GM21528 (cell line): ENCODE measurements around the gene ADRA2B.

ENCODE experiments used
- ATAC-seq: cut with Tn5 transposase; IDR thresholded peaks from one replicate; pipeline ENCODE4 v1.9.1; 2021; ENCODE audit warnings: mild to moderate bottlenecking, moderate library complexity; ENCODE audit not compliant: unreplicated experiment, low FRiP score

Gene ADRA2B

GRCh38 chr2:96119389-96119751 is 3.0 kb upstream of the ADRA2B start:
- no peak for ATAC-seq

GRCh38 chr2:96118698-96119388 is 2.5 kb upstream of the ADRA2B start:
- no peak for ATAC-seq

- ATAC-seq = no peak
These were observed 1.6 kb upstream of the ADRA2B start for GRCh38 chr2:96117701-96118588.

- ATAC-seq = peak; percentile 72
These were observed 635 bp upstream of the ADRA2B start for GRCh38 chr2:96116879-96117533.

- no peak for ATAC-seq
These were observed 544 bp downstream of the ADRA2B start for GRCh38 chr2:96115631-96116423.

GRCh38 chr2:96114903-96115581 is 1.3 kb downstream of the ADRA2B start:
- ATAC-seq = no peak

GRCh38 chr2:96114546-96114902 is 1.8 kb downstream of the ADRA2B start:
- no peak for ATAC-seq

- no peak for ATAC-seq
These were observed 2.4 kb downstream of the ADRA2B start for GRCh38 chr2:96113951-96114350.

- no peak for ATAC-seq
These were observed 3.0 kb downstream of the ADRA2B start for GRCh38 chr2:96113367-96113677.

GRCh38 chr2:96112501-96113366 is 3.6 kb downstream of the ADRA2B start:
- ATAC-seq = no peak

GRCh38 chr2:96111823-96112500 is 4.4 kb downstream of the ADRA2B start:
- no peak for ATAC-seq

- no peak for ATAC-seq
These were observed 5.1 kb downstream of the ADRA2B start for GRCh38 chr2:96111257-96111640.

- no peak for ATAC-seq
These were observed 5.6 kb downstream of the ADRA2B start for GRCh38 chr2:96110621-96111256.

GRCh38 chr2:96109931-96110511 is 6.3 kb downstream of the ADRA2B start:
- ATAC-seq = no peak

- ATAC-seq = no peak
These were observed 7.0 kb downstream of the ADRA2B start for GRCh38 chr2:96109361-96109680.

- no peak for ATAC-seq
These were observed 7.6 kb downstream of the ADRA2B start for GRCh38 chr2:96108541-96109360.

- no peak for ATAC-seq
These were observed 8.2 kb downstream of the ADRA2B start for GRCh38 chr2:96108151-96108540.
